ENCODE data around the gene CHRM2.

CHRM2 gene

GRCh38 chr7:136942994-136943393, 74.5 kb downstream of the CHRM2 start:
- H3K36me3 ChIP-seq (ENCODE audit: control insufficient read depth, insufficient read depth, low read length), result no peaks in the 10 kb centered on the region
- H3K4me3 ChIP-seq (replicated peaks; ENCODE audit: low read depth, low read length), result no peak overlapping the region
- no peak for DNase-seq (ENCODE audit: extremely low read depth, insufficient read length)
- H3K27me3 ChIP-seq (replicated peaks; ENCODE audit: control insufficient read depth, insufficient read depth, low read length), result no peaks in the 10 kb centered on the region
- TF ChIP-seq CTCF (IDR thresholded peaks at IDR 0.05; ENCODE audit: insufficient read depth, low read length, poor library complexity, severe bottlenecking), result no peak

- DNase-seq (ENCODE audit: extremely low read depth, insufficient read length), result no peak
- TF ChIP-seq CTCF (IDR thresholded peaks at IDR 0.05; ENCODE audit: insufficient read depth, low read length, poor library complexity, severe bottlenecking), result no peak
- Histone ChIP-seq H3K36me3 (ENCODE audit: control insufficient read depth, insufficient read depth, low read length) (no peaks in the 10 kb centered on the region), H3K4me3 (replicated peaks; ENCODE audit: low read depth, low read length) (no peak overlapping the region), H3K27me3 (replicated peaks; ENCODE audit: control insufficient read depth, insufficient read depth, low read length) (no peaks in the 10 kb centered on the region)
Observed at GRCh38 chr7:136947347-136947746, 78.9 kb downstream of the CHRM2 start.

- no peak for TF ChIP-seq CTCF (IDR thresholded peaks at IDR 0.05; ENCODE audit: insufficient read depth, low read length, poor library complexity, severe bottlenecking)
- Histone ChIP-seq H3K4me3 (replicated peaks; ENCODE audit: low read depth, low read length) (no peak overlapping the region), H3K36me3 (ENCODE audit: control insufficient read depth, insufficient read depth, low read length) (no peaks in the 10 kb centered on the region), H3K27me3 (replicated peaks; ENCODE audit: control insufficient read depth, insufficient read depth, low read length) (no peaks in the 10 kb centered on the region)
- DNase-seq (ENCODE audit: extremely low read depth, insufficient read length), result no peak
Observed at GRCh38 chr7:136950331-136950730, 81.9 kb downstream of the CHRM2 start.

- DNase-seq (ENCODE audit: extremely low read depth, insufficient read length), result no peak
- no peak for TF ChIP-seq CTCF (IDR thresholded peaks at IDR 0.05; ENCODE audit: insufficient read depth, low read length, poor library complexity, severe bottlenecking)
- no peaks in the 10 kb centered on the region for H3K27me3 ChIP-seq (replicated peaks; ENCODE audit: control insufficient read depth, insufficient read depth, low read length)
Observed at GRCh38 chr7:136953386-136953785, 84.9 kb downstream of the CHRM2 start.

GRCh38 chr7:136956232-136956631, 87.8 kb downstream of the CHRM2 start:
- no peak for TF ChIP-seq CTCF (IDR thresholded peaks at IDR 0.05; ENCODE audit: insufficient read depth, low read length, poor library complexity, severe bottlenecking)
- H3K4me3 ChIP-seq (replicated peaks; ENCODE audit: low read depth, low read length), result no peak overlapping the region
- H3K36me3 ChIP-seq (ENCODE audit: control insufficient read depth, insufficient read depth, low read length), result no peaks in the 10 kb centered on the region
- no peaks in the 10 kb centered on the region for H3K27me3 ChIP-seq (replicated peaks; ENCODE audit: control insufficient read depth, insufficient read depth, low read length)
- no peak for DNase-seq (ENCODE audit: extremely low read depth, insufficient read length)

More at GRCh38 chr7:136953386-136953785, 84.9 kb downstream of the CHRM2 start:
- H3K36me3 ChIP-seq (ENCODE audit: control insufficient read depth, insufficient read depth, low read length), result no peaks in the 10 kb centered on the region
- H3K4me3 ChIP-seq (replicated peaks; ENCODE audit: low read depth, low read length), result no peak overlapping the region

DNA sequence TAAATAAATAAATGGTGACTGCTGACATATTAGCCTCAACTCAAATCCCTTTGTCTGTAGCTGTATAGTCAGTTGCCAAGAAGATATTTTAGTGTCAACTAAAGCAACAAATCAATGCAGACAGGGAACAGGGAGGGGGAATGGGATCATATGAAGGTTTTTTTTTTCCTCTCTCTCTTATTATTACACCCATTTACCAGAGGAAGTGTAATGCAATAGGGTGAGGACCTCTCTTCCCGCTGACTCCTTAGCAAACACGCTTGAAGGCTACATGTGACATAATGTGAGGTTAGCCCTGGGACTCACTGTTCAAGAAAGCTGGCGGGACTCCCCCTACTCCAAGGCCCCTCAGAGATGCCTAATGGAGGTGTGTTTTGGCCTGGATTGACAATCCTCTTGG, 88.2 kb downstream of the CHRM2 start:
- no peaks in the 10 kb centered on the region for H3K27me3 ChIP-seq (replicated peaks; ENCODE audit: control insufficient read depth, insufficient read depth, low read length)
- H3K4me3 ChIP-seq (replicated peaks; ENCODE audit: low read depth, low read length), result no peak overlapping the region
- TF ChIP-seq CTCF (IDR thresholded peaks at IDR 0.05; ENCODE audit: insufficient read depth, low read length, poor library complexity, severe bottlenecking), result no peak
- DNase-seq (ENCODE audit: extremely low read depth, insufficient read length), result no peak
- H3K36me3 ChIP-seq (ENCODE audit: control insufficient read depth, insufficient read depth, low read length), result no peaks in the 10 kb centered on the region

All from GM06990 (cell line).